OCI-LY3 (cell line): ENCODE measurements around the gene EPHB6.

Experiments used
- H2AFZ ChIP-seq: fragments of 200-600, 300-600 bp; shearing (Covaris generic); 2 replicates; pipeline ENCODE4 v1.6.0; 2014; ENCODE audit warnings: antibody characterized with exemption, low read depth, low read length
- H3K27ac ChIP-seq: fragments of 200-600, 300-600 bp; sonication (generic); 2 replicates; pipeline ENCODE4 v1.5.1; 2014; ENCODE audit warnings: mild to moderate bottlenecking, low read length, moderate library complexity, mixed read lengths
- H3K27me3 ChIP-seq: fragments of 200-600, 300-600 bp; sonication (generic); 2 replicates; pipeline ENCODE4 v1.6.1; 2014; ENCODE audit warnings: low read depth, low read length, mixed read lengths
- H3K36me3 ChIP-seq: fragments of 200-600, 300-600 bp; sonication (generic); replicated peaks from 2 replicates; pipeline ENCODE3; 2014; ENCODE audit warnings: low read depth, low read length, mixed read lengths
- H3K4me1 ChIP-seq: fragments of 300-600, 200-600 bp; sonication (generic); 2 replicates; pipeline ENCODE4 v1.6.1; 2014; ENCODE audit warnings: low read length, mixed read lengths
- H3K4me2 ChIP-seq: fragments of 200-600, 300-600 bp; sonication (generic); 2 replicates; pipeline ENCODE4 v1.6.1; 2014; ENCODE audit warnings: low read length, mixed read lengths
- H3K4me3 ChIP-seq: fragments of 300-600, 200-600 bp; sonication (generic); 2 replicates; pipeline ENCODE4 v1.5.1; 2014; ENCODE audit warnings: antibody characterized with exemption, mild to moderate bottlenecking, low read length, moderate library complexity
- H3K79me2 ChIP-seq: fragments of 300-600, 200-600 bp; shearing (Covaris generic); 2 replicates; pipeline ENCODE4 v1.6.1; 2014; ENCODE audit warnings: mild to moderate bottlenecking, low read length, mixed read lengths
- H3K9ac ChIP-seq: fragments of 300-600, 200-600 bp; shearing (Covaris generic); 2 replicates; pipeline ENCODE4 v1.6.0; 2014; ENCODE audit warnings: mild to moderate bottlenecking, low read length, moderate library complexity
- H3K9me3 ChIP-seq: fragments of 200-600, 300-600 bp; shearing (Covaris generic); 2 replicates; pipeline ENCODE4 v1.6.1; 2014; ENCODE audit warnings: low read length, mixed read lengths; ENCODE audit not compliant: insufficient read depth
- H4K20me1 ChIP-seq: fragments of 200-600, 300-600 bp; sonication (generic); 2 replicates; pipeline ENCODE4 v1.6.1; 2016; ENCODE audit warnings: low read length, mixed read lengths; ENCODE audit not compliant: insufficient read depth
- EZH2phosphoT487 ChIP-seq: fragments of 200-600 bp; shearing (Covaris generic); IDR thresholded peaks from 2 replicates; pipeline ENCODE4 v1.6.1; 2018; ENCODE audit warnings: antibody characterized with exemption, mixed run types, low read depth
- TF ChIP-seq, protein P1 (sequence below): fragments of 200-600, 300-600 bp; sonication (generic); IDR thresholded peaks from 2 replicates; pipeline ENCODE4 v1.5.1; 2014; ENCODE audit warnings: antibody characterized with exemption, low read length, low read depth

EPHB6 gene

DNA sequence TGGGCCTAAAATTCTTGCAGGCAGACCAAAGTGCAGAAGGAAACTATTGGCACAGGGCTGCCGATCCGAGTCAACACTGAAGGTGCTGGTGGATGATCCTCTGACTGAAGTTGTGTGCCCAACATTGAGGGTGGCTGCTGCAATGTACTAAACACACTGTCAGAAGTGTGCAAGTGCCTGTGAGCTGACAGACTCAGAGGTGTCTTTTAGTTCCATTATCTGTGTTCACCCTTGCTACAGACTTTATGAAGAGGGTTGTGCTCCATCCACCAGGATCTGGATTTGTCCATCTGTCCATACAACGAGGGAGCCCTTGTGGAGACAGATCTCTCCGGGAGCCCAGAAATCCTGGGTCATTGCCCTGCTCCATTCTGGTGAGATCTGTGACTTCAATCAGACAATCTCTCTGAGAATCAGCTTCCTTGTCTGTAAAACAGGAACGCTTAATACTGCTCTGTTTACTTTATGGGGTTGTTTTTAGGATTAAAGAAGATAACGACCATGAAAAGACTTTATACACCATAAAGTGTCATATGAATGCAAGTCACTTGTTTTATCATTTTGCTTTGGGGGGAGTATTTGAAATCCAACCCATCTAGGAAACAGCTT is 40.2 kb downstream of the EPHB6 start:
- Histone ChIP-seq H3K27me3 (peaks cover 29% of the 10 kb centered on the region), H3K79me2 (no peaks in the 10 kb centered on the region), H3K4me1 (no peaks in the 10 kb centered on the region), H3K4me3 (no peak overlapping the region), H3K27ac (no peak overlapping the region), H3K9me3 (no peaks in the 10 kb centered on the region), H3K9ac (no peak overlapping the region), H4K20me1 (no peaks in the 10 kb centered on the region), H3K4me2 (no peak overlapping the region), H3K36me3 (no peaks in the 10 kb centered on the region), H2AFZ (no peak overlapping the region)
- TF ChIP-seq EZH2phosphoT487, result no peak
- TF ChIP-seq, protein P1, sequence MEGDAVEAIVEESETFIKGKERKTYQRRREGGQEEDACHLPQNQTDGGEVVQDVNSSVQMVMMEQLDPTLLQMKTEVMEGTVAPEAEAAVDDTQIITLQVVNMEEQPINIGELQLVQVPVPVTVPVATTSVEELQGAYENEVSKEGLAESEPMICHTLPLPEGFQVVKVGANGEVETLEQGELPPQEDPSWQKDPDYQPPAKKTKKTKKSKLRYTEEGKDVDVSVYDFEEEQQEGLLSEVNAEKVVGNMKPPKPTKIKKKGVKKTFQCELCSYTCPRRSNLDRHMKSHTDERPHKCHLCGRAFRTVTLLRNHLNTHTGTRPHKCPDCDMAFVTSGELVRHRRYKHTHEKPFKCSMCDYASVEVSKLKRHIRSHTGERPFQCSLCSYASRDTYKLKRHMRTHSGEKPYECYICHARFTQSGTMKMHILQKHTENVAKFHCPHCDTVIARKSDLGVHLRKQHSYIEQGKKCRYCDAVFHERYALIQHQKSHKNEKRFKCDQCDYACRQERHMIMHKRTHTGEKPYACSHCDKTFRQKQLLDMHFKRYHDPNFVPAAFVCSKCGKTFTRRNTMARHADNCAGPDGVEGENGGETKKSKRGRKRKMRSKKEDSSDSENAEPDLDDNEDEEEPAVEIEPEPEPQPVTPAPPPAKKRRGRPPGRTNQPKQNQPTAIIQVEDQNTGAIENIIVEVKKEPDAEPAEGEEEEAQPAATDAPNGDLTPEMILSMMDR, result no peak

DNA sequence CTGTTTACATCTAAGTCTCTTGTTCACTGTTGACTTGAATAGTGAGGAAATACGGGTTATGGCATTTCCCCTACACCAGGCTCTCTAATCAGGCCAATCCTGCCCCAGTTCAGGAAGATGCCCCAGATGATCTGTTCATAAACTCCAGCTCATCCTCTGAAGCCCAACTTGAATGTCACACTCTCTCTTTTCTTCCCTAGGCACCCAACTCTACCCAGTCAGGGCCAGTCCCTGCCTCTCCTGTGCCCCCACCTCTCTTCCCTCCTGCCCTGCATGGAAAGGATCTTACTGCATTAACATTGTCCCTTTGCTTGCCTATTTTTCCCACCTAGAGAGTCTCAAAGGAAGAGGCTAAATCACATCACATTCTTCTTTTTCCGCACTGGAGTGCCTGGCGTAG is 41.3 kb downstream of the EPHB6 start:
- H3K4me2 ChIP-seq, result no peak overlapping the region
- no peaks in the 10 kb centered on the region for H3K9me3 ChIP-seq
- H3K27ac ChIP-seq, result no peak overlapping the region
- H2AFZ ChIP-seq, result no peak overlapping the region
- H4K20me1 ChIP-seq, result no peaks in the 10 kb centered on the region
- no peak overlapping the region for H3K4me3 ChIP-seq
- H3K4me1 ChIP-seq, result no peaks in the 10 kb centered on the region
- peaks cover 29% of the 10 kb centered on the region for H3K27me3 ChIP-seq
- TF ChIP-seq, protein P1, result no peak
- TF ChIP-seq EZH2phosphoT487, result no peak
- no peaks in the 10 kb centered on the region for H3K79me2 ChIP-seq
- no peaks in the 10 kb centered on the region for H3K36me3 ChIP-seq
- no peak overlapping the region for H3K9ac ChIP-seq

DNA sequence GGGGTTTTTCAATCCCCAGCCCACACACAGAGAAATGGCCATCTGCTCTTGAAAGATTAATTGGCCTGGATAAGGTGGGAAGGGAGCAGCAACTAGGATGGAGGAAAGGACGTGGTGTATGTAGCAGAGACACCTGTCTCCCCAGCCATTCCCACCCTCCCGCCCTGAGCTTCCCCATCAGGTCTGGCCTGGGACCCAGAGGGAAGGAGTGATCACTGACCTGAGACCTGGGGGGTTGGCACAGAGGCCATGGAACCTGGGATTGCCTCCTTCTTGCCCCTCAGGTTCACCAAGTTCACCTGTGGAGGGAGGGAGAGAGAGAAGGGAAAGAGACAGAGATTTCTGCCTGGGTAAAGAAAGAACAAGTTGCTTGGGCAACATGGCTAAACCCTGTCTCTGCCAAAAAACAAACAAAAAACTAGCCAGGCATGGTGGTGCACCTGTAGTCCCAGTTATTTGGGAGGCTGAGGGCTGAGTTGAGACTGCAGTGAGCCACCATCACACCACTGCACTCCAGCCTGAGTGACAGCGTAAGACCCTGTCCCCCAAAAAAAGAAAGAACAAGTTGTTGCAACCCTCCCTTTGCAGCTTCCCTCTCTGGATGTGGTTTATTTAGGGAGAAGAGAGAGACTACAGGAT is 42.0 kb downstream of the EPHB6 start:
- no peaks in the 10 kb centered on the region for H4K20me1 ChIP-seq
- H3K9ac ChIP-seq, result no peak overlapping the region
- no peaks in the 10 kb centered on the region for H3K4me1 ChIP-seq
- no peak overlapping the region for H2AFZ ChIP-seq
- no peaks in the 10 kb centered on the region for H3K9me3 ChIP-seq
- H3K79me2 ChIP-seq, result no peaks in the 10 kb centered on the region
- TF ChIP-seq, protein P1, result no peak
- no peak for TF ChIP-seq EZH2phosphoT487
- no peak overlapping the region for H3K4me3 ChIP-seq
- peaks cover 29% of the 10 kb centered on the region for H3K27me3 ChIP-seq
- H3K36me3 ChIP-seq, result no peaks in the 10 kb centered on the region
- H3K4me2 ChIP-seq, result no peak overlapping the region
- H3K27ac ChIP-seq, result no peak overlapping the region

DNA sequence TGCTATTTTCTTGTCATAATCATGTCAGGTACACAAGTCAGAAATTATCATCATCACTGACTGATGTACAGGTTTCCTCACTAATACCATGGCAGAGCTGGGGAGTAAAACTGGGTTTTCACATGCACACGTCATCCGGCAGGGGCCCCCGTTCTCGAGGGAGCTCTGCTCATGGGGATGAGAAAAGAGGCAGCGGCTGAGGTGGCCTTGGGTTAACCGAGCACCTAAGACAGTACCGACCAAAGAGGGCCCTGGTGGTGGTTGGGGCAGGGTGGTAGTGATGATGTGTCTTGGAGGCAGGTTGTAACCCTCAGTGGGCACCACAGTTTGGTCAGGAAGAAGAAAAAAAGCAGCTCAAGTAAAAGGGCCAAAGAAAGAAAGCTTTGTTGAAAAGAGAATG is 42.8 kb downstream of the EPHB6 start:
- TF ChIP-seq EZH2phosphoT487, result no peak
- TF ChIP-seq, protein P1, result no peak
- no peaks in the 10 kb centered on the region for H3K36me3 ChIP-seq
- no peaks in the 10 kb centered on the region for H3K4me1 ChIP-seq
- no peak overlapping the region for H3K9ac ChIP-seq
- H3K27ac ChIP-seq, result no peak overlapping the region
- H3K9me3 ChIP-seq, result no peaks in the 10 kb centered on the region
- no peak overlapping the region for H3K4me3 ChIP-seq
- H3K27me3 ChIP-seq, result peaks cover 29% of the 10 kb centered on the region
- no peaks in the 10 kb centered on the region for H4K20me1 ChIP-seq
- H3K79me2 ChIP-seq, result no peaks in the 10 kb centered on the region
- H3K4me2 ChIP-seq, result no peak overlapping the region
- H2AFZ ChIP-seq, result no peak overlapping the region
